ENCODE results near the gene TCERG1L.
"Not testable (repeated sequence)": the region's sequence is repeated elsewhere in the genome, so short reads cannot be mapped to it uniquely, and the experiment has no call there.

TCERG1L gene

DNA sequence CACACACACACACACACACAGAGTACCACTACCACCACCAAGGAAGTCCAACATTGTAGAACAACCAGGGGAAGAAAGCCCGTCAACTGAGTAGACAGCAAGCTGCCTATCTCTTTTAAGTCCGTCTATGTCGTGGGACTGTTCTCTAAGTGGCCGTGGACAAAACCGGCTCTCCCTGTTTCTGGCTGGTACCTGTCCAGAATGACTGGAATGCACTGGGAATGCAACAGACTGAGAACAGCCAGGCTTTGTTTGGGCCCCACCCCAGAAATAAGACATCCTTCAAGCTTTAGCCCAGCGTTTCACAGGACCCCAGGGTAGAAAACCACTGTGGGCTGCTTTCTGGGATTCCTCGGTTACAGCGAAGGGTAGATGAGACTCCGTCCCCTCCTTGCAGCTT is 203.6 kb downstream of the TCERG1L start:
- Histone ChIP-seq H3K4me3 (no peak overlapping the region), H3K36me3 (no peaks in the 10 kb centered on the region), H3K9me3 (peaks cover 0 to 4% (median 0%) of the 10 kb centered on the region in 3 donors), H3K4me1 (no peaks in the 10 kb centered on the region), H3K27ac (no peak overlapping the region), H3K27me3 (no peaks in the 10 kb centered on the region)
- TF ChIP-seq, protein P1, sequence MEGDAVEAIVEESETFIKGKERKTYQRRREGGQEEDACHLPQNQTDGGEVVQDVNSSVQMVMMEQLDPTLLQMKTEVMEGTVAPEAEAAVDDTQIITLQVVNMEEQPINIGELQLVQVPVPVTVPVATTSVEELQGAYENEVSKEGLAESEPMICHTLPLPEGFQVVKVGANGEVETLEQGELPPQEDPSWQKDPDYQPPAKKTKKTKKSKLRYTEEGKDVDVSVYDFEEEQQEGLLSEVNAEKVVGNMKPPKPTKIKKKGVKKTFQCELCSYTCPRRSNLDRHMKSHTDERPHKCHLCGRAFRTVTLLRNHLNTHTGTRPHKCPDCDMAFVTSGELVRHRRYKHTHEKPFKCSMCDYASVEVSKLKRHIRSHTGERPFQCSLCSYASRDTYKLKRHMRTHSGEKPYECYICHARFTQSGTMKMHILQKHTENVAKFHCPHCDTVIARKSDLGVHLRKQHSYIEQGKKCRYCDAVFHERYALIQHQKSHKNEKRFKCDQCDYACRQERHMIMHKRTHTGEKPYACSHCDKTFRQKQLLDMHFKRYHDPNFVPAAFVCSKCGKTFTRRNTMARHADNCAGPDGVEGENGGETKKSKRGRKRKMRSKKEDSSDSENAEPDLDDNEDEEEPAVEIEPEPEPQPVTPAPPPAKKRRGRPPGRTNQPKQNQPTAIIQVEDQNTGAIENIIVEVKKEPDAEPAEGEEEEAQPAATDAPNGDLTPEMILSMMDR (IDR thresholded peaks at IDR 0.05) = no peak
- DNase-seq = no peak
- intact Hi-C loops (cut with DNase I; ENCODE audit: low total_unique reads) = no loop called here

DNA sequence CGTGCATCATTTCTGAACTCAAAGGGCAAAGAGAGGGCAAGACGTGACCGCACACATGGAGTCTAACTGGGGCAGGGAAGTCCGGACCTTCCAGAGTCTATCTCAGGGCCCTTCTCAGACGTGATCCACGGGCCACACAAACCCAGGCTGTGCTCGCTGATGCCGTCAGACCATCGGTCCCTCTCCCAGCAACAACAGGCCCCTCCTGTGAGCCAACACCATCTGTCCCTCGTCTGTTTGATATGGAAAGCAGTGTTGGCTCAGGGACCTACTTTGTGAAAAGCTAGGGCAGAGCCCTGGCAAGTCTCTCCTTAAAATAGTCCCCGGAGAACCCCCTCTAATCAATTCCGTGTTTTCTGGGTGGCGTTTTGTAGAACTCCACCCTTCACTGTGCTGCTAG is 208.8 kb downstream of the TCERG1L start:
- no peaks in the 10 kb centered on the region for H3K36me3 ChIP-seq
- H3K4me3 ChIP-seq = no peak overlapping the region
- no peaks in the 10 kb centered on the region for H3K9me3 ChIP-seq
- no peak for DNase-seq
- TF ChIP-seq, protein P1 (IDR thresholded peaks at IDR 0.05) = no peak
- H3K27ac ChIP-seq = no peak overlapping the region
- H3K4me1 ChIP-seq = peaks cover 0 to 3% (median 0%) of the 10 kb centered on the region in 4 donors
- intact Hi-C loops (cut with DNase I; ENCODE audit: low total_unique reads) = no loop called here
- no peaks in the 10 kb centered on the region for H3K27me3 ChIP-seq

DNA sequence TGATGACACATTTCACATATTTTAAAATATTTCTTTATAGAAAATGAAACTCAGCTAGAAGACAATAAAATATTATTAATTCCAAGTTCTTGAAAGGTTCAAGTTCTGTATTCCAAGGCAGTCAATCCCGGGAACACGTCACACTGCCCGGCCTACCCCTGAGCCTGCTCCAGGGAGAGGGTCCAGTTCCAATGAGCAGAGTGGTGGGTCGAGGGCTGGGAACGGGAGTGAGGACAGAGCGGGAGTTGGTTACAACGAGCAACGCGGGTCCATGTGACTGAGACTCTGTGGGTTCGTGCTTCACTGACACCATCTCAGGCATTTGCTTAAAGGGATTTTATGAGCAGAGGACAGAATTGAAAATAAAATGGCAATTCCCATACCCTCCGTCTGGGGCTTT is 209.4 kb downstream of the TCERG1L start:
- Histone ChIP-seq H3K36me3 (no peaks in the 10 kb centered on the region), H3K9me3 (no peaks in the 10 kb centered on the region), H3K27me3 (no peaks in the 10 kb centered on the region), H3K4me1 (peaks cover 0 to 3% (median 0%) of the 10 kb centered on the region in 4 donors), H3K27ac (no peak overlapping the region), H3K4me3 (no peak overlapping the region)
- intact Hi-C loops (cut with DNase I; ENCODE audit: low total_unique reads) = no loop called here
- DNase-seq = no peak
- TF ChIP-seq, protein P1 (IDR thresholded peaks at IDR 0.05) = no peak

DNA sequence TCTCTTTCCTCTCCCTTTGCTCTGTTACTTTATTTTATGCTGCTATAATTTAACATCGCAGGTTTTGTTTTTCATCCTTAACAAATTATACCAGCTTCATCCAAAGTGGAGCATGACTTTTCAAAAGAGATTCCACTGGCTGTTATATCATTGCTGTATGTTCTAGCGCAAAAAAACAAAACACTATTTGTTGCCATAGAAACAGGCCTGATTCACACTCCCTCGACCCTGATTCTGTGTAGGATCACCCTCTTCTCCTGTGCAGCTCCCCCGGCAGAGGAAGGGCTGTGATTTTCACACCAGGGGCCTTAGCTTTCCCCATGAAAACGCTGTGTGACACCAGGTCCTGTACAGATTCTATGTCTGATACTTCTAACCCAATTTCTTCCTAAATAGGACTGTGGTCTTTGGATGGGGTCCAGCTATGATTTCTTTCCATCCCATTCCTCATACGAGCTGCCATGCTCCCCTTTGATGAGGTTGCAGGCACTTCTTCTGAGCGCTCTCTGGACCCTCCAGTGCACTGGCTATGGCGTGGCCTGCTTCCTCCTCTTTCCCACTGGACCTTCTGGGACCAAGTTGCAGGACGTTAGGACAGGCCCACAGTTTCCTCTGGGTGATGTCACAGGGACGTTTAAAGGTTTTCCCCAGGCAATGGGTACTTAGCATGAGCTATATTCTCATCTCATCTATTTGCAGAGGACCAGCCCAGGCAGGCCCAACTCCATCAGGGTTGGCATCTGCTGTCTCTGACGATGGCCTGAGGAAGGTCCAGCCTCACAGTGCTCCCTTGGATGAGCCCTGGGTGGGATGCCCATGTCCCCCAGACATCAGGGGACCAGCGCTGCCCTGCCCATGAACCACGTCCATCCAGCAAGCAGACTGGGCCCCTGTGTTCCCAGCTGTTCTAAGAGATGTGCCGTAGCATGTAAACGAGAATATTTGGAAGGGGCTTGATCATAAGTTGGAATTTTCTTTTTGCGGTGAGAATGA is 210.8 kb downstream of the TCERG1L start:
- H3K4me1 ChIP-seq; intact Hi-C loops (cut with DNase I; ENCODE audit: low total_unique reads): not testable (repeated sequence)

DNA sequence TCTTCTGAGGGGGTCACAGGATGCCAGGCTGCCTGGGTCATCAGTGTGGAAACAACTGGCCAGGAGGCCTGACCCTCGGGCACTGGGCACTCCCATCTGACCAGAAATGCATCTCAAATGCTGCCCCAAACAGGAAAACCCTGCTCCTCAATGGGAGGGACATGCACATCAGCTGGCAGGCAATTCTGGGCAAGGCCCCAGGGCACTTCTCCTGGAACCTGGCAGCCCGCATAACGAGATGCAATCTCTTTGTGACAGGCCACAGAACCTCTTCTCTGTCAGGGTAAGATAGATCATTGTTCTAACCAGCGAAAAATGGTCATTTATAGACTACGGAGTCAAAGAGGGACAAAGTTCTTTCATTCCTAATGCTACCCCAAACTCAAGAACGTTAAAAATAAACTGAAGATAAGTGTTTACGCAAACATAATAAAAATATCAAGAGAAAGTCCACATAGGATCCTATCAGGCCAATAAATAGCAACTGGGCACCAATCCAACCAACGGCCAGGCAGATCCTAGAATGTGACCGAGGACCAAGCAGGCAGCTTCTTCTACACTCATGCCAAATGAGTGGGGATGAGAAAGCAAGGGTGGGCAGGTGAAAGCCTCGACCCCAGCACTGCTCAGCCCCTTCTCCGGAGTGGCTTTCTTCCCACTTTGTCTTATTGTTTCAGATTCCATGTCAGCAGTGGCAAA is 212.3 kb downstream of the TCERG1L start:
- peaks cover 0 to 3% (median 0%) of the 10 kb centered on the region in 4 donors for H3K4me1 ChIP-seq
- H3K9me3 ChIP-seq = no peaks in the 10 kb centered on the region
- no peaks in the 10 kb centered on the region for H3K27me3 ChIP-seq
- no peaks in the 10 kb centered on the region for H3K36me3 ChIP-seq
- H3K4me3 ChIP-seq = no peak overlapping the region
- TF ChIP-seq, protein P1 (IDR thresholded peaks at IDR 0.05) = no peak
- no peak overlapping the region for H3K27ac ChIP-seq
- no peak for DNase-seq
- intact Hi-C loops (cut with DNase I; ENCODE audit: low total_unique reads) = no loop called here

More for the DNA sequence above, 210.8 kb downstream of the TCERG1L start:
- H3K27me3 ChIP-seq, DNase-seq, H3K27ac ChIP-seq, H3K4me3 ChIP-seq, H3K9me3 ChIP-seq, H3K36me3 ChIP-seq: not testable (repeated sequence)
